Gastroesophageal sphincter (tissue), 4 donors: ENCODE results near the gene AKAP6. TPM values are rescaled to one million over a fixed set of nuclear protein-coding genes. Genes with fewer than 3 reads are reported as not detected.

Source experiments
- ATAC-seq: fragments of 150-250 bp; one replicate; pipeline ENCODE4 v1.9.1; 2016; ENCODE audit warnings: mild to moderate bottlenecking, moderate library complexity
- H3K27ac ChIP-seq, 4 donors: fragments of 200-600 bp; sonication (generic) in 3 of 4; 1 replicate in 3 of 4; 2 replicates in 1 of 4; pipeline ENCODE4 v1.5.1; 2016 to 2019
- H3K27me3 ChIP-seq: fragments of 200-600 bp; sonication (generic); one replicate; pipeline ENCODE4 v1.5.1; 2019
- H3K36me3 ChIP-seq, 2 donors: fragments of 200-600 bp; sonication (generic); one replicate each; pipeline ENCODE4 v1.5.1; 2019; ENCODE audit warnings: control low read depth in 1 of 2
- H3K4me1 ChIP-seq, 3 donors: fragments of 200-600 bp; sonication (generic); 1 replicate in 2 of 3; 2 replicates in 1 of 3; pipeline ENCODE4 v1.5.1; 2016 to 2019; ENCODE audit warnings: control low read depth in 2 of 3
- H3K4me3 ChIP-seq, 2 donors: fragments of 200-600 bp; sonication (generic); one replicate each; pipeline ENCODE4 v1.5.1; 2019; ENCODE audit warnings: mild to moderate bottlenecking in 1 of 2, moderate library complexity in 1 of 2
- H3K9me3 ChIP-seq, 3 donors: fragments of 200-600 bp; sonication (generic); one replicate each; pipeline ENCODE4 v1.5.1; 2017 to 2019; ENCODE audit warnings: control low read depth in 2 of 3
- CTCF ChIP-seq, 4 experiments: fragments of 200-600 bp in 2 of 4; fragments of 450-650 bp in 2 of 4; sonication (generic) in 1 of 4; IDR thresholded peaks; one replicate each; pipeline ENCODE4 v1.5.1; 2017 to 2019; ENCODE audit warnings: antibody characterized with exemption in 4 of 4, mild to moderate bottlenecking in 2 of 4, moderate library complexity in 2 of 4
- EP300 ChIP-seq: sonication (generic); formaldehyde crosslinking; IDR thresholded peaks from one replicate; pipeline ENCODE4 v1.6.1; 2017; ENCODE audit warnings: antibody characterized with exemption, mild to moderate bottlenecking
- POLR2A ChIP-seq, 2 donors: fragments of 450-650 bp; IDR thresholded peaks; one replicate each; pipeline ENCODE4 v1.6.1; 2017; ENCODE audit warnings: antibody characterized with exemption in 2 of 2, mild to moderate bottlenecking in 2 of 2, moderate library complexity in 1 of 2
- POLR2AphosphoS5 ChIP-seq: sonication (generic); formaldehyde crosslinking; IDR thresholded peaks from one replicate; pipeline ENCODE4 v1.6.1; 2017; ENCODE audit warnings: antibody characterized with exemption
- WGBS, 2 donors: methylation state at CpG; one replicate each; pipeline ENCODE4 v1.1.5; 2018; ENCODE audit warnings: low coverage in 1 of 2; 5-methylcytosine and 5-hydroxymethylcytosine counted together
- total RNA-seq, 4 donors: library from RNA; depleted of rRNA; stranded (reverse); fragments of >200 nt; gene quantifications; one replicate each; pipeline ENCODE4 v1.1.0, GENCODE V29; 2016

AKAP6 gene
- total RNA-seq, 4 donors from 2014 or later: 33.1 to 65.4 (median 45.0) TPM

- 44 to 94% methylated on average over 1 of the region's 1 CpG for WGBS, 2 donors
- H3K4me1 ChIP-seq: no peaks in the 10 kb centered on the region
- no peaks in the 10 kb centered on the region for H3K27me3 ChIP-seq
- no peaks in the 10 kb centered on the region for H3K36me3 ChIP-seq
- TF ChIP-seq CTCF (IDR thresholded peaks at IDR 0.05): no peak
- no peak for TF ChIP-seq POLR2AphosphoS5
- no peak for TF ChIP-seq POLR2A (IDR thresholded peaks at IDR 0.05)
- no peak for TF ChIP-seq EP300
- ATAC-seq: no peak
- peaks cover 0 to 8% (median 0%) of the 10 kb centered on the region in 3 donors for H3K9me3 ChIP-seq
- no peak overlapping the region for H3K4me3 ChIP-seq
- no peak overlapping the region for H3K27ac ChIP-seq
Measured at GRCh38 chr14:32667791-32668190, 338.7 kb downstream of the AKAP6 start.

GRCh38 chr14:32669391-32669790 lies 340.3 kb downstream of the AKAP6 start:
- TF ChIP-seq POLR2AphosphoS5 (no peak), POLR2A (IDR thresholded peaks at IDR 0.05) (no peak), EP300 (no peak), CTCF (IDR thresholded peaks at IDR 0.05) (no peak)
- H3K4me3 ChIP-seq: no peak overlapping the region
- H3K36me3 ChIP-seq: no peaks in the 10 kb centered on the region
- no peaks in the 10 kb centered on the region for H3K4me1 ChIP-seq
- 58 to 61% methylated on average over 2 of the region's 2 CpGs for WGBS, 2 donors
- no peak overlapping the region for H3K27ac ChIP-seq
- H3K27me3 ChIP-seq: no peaks in the 10 kb centered on the region
- no peak for ATAC-seq
- H3K9me3 ChIP-seq: peaks cover 0 to 8% (median 0%) of the 10 kb centered on the region in 3 donors

- Histone ChIP-seq H3K9me3 (peaks cover 0 to 8% (median 0%) of the 10 kb centered on the region in 3 donors), H3K27me3 (no peaks in the 10 kb centered on the region), H3K36me3 (no peaks in the 10 kb centered on the region), H3K4me3 (no peak overlapping the region), H3K27ac (no peak overlapping the region), H3K4me1 (no peaks in the 10 kb centered on the region)
- TF ChIP-seq POLR2A (IDR thresholded peaks at IDR 0.05) (no peak), CTCF (IDR thresholded peaks at IDR 0.05) (no peak), EP300 (no peak), POLR2AphosphoS5 (no peak)
- 50 to 78% methylated on average over 1 of the region's 1 CpG for WGBS, 2 donors
- no peak for ATAC-seq
Measured at GRCh38 chr14:32675433-32675832, 346.3 kb downstream of the AKAP6 start.

- peaks cover 0 to 2% (median 0%) of the 10 kb centered on the region in 3 donors for H3K9me3 ChIP-seq
- peaks cover 0 to 4% (median 0%) of the 10 kb centered on the region in 3 donors for H3K4me1 ChIP-seq
- no peaks in the 10 kb centered on the region for H3K36me3 ChIP-seq
- H3K27ac ChIP-seq: no peak overlapping the region
- 82% methylated on average over 5 of the region's 5 CpGs for WGBS, 2 donors
- ATAC-seq: no peak
- TF ChIP-seq CTCF (IDR thresholded peaks at IDR 0.05) (no peak), EP300 (no peak), POLR2A (IDR thresholded peaks at IDR 0.05) (no peak)
- H3K27me3 ChIP-seq: no peaks in the 10 kb centered on the region
- no peak overlapping the region for H3K4me3 ChIP-seq
Measured at GRCh38 chr14:32677129-32677780, 348.2 kb downstream of the AKAP6 start.

- Histone ChIP-seq H3K4me1 (peaks cover 0 to 6% (median 0%) of the 10 kb centered on the region in 3 donors), H3K9me3 (no peaks in the 10 kb centered on the region), H3K4me3 (no peak overlapping the region), H3K27ac (no peak overlapping the region), H3K36me3 (no peaks in the 10 kb centered on the region), H3K27me3 (no peaks in the 10 kb centered on the region)
- TF ChIP-seq POLR2A (IDR thresholded peaks at IDR 0.05) (no peak), POLR2AphosphoS5 (no peak), CTCF (IDR thresholded peaks at IDR 0.05) (no peak), EP300 (no peak)
- WGBS, 2 donors: 79 to 90% methylated on average over 3 of the region's 3 CpGs
- ATAC-seq: no peak
Measured at GRCh38 chr14:32678088-32678487, 349.0 kb downstream of the AKAP6 start.
